OCI-LY7 (cell line): ENCODE measurements around the gene FDXACB1. TPM values are rescaled to one million over a fixed set of nuclear protein-coding genes. Genes with fewer than 3 reads are reported as not detected.

Source experiments
- BruUV-seq: library from RNA; stranded (reverse); fragments of 400-500 nt; replicated peaks from 2 replicates; lab custom pipeline; 2021; lab: Mats Ljungman, UMichigan
- CTCF ChIA-PET: fragments of 300-600 bp; sonication (Branson Sonifier 250); formaldehyde crosslinking; loops from one replicate; lab custom pipeline; 2022; ENCODE audit warnings: antibody characterized with exemption; ENCODE audit not compliant: unreplicated experiment; lab: Charles Lee
- POLR2A ChIA-PET: fragments of 300-600 bp; sonication (Branson Sonifier 250); formaldehyde crosslinking; loops from one replicate; lab custom pipeline; 2022; ENCODE audit warnings: antibody characterized with exemption; lab: Charles Lee
- DNase-seq: peaks from one replicate; pipeline ENCODE4 v3.0.0-alpha.2; 2015; ENCODE audit warnings: low spot score
- H2AFZ ChIP-seq: fragments of 200-600 bp; sonication (generic), shearing (Covaris generic); 2 replicates; pipeline ENCODE4 v1.6.1; 2014; ENCODE audit warnings: mild to moderate bottlenecking, antibody characterized with exemption, low read length, moderate library complexity
- H3K27ac ChIP-seq: fragments of 200-600 bp; sonication (generic); 2 replicates; pipeline ENCODE4 v1.5.1; 2014; ENCODE audit warnings: mixed run types, low read depth, mild to moderate bottlenecking, moderate library complexity, low read length, inconsistent platforms; ENCODE audit not compliant: poor library complexity, severe bottlenecking
- H3K36me3 ChIP-seq: fragments of 200-600 bp; sonication (generic); 2 replicates; pipeline ENCODE4 v1.6.1; 2014; ENCODE audit warnings: mild to moderate bottlenecking, antibody characterized with exemption, low read length, moderate library complexity, mixed read lengths; ENCODE audit not compliant: insufficient read depth
- H3K4me1 ChIP-seq: fragments of 200-600 bp; sonication (generic); 2 replicates; pipeline ENCODE4 v1.5.1; 2014; ENCODE audit warnings: mild to moderate bottlenecking, low read length; ENCODE audit not compliant: insufficient read depth, poor library complexity, severe bottlenecking
- H3K4me2 ChIP-seq: fragments of 200-600 bp; sonication (generic); 2 replicates; pipeline ENCODE4 v1.6.1; 2014; ENCODE audit warnings: mild to moderate bottlenecking, low read length
- H3K4me3 ChIP-seq: fragments of 200-600 bp; sonication (generic); 2 replicates; pipeline ENCODE4 v1.5.1; 2014; ENCODE audit warnings: mild to moderate bottlenecking, low read depth, low read length; ENCODE audit not compliant: poor library complexity, severe bottlenecking
- H3K79me2 ChIP-seq: fragments of 200-600 bp; sonication (generic); 2 replicates; pipeline ENCODE4 v1.6.1; 2016; ENCODE audit warnings: low read depth, mild to moderate bottlenecking, low read length, moderate library complexity, mixed read lengths; ENCODE audit not compliant: insufficient read depth
- H3K9me2 ChIP-seq: fragments of 200-600 bp; sonication (generic); 2 replicates; pipeline ENCODE4 v1.6.1; 2016; ENCODE audit warnings: mild to moderate bottlenecking, low read length, mixed read lengths; ENCODE audit not compliant: insufficient read depth
- H3K9me3 ChIP-seq: fragments of 200-600 bp; sonication (generic); 2 replicates; pipeline ENCODE4 v1.6.1; 2014; ENCODE audit warnings: mild to moderate bottlenecking, mixed run types, low read length, mixed read lengths
- H4K20me1 ChIP-seq: fragments of 200-600 bp; sonication (generic); 2 replicates; pipeline ENCODE4 v1.6.1; 2014; ENCODE audit warnings: mild to moderate bottlenecking, antibody characterized with exemption, low read length, moderate library complexity, mixed read lengths; ENCODE audit not compliant: insufficient read depth
- EZH2phosphoT487 ChIP-seq: fragments of 200-600 bp; sonication (generic); IDR thresholded peaks from 2 replicates; pipeline ENCODE4 v1.6.1; 2018; ENCODE audit warnings: low read depth, borderline replicate concordance, mild to moderate bottlenecking, mixed run types, antibody characterized with exemption, low read length, moderate library complexity, mixed read lengths
- intact Hi-C: fragments of 100-400 bp; cut with micrococcal nuclease; formaldehyde crosslinking; loops from one replicate; pipeline ENCODE4 v1.10.0; 2022; ENCODE audit not compliant: unreplicated experiment
- total RNA-seq, 2 experiments: library from RNA; depleted of rRNA in 1 of 2; stranded (reverse); fragments of >200 nt in 1 of 2; shearing (Covaris generic) in 1 of 2; gene quantifications; 2 replicates each; pipeline ENCODE4 v1.2.3, GENCODE V29; 2014 to 2022
- TF ChIP-seq, protein P1 (sequence below): fragments of 200-600 bp; sonication (generic); conservative IDR thresholded peaks from 2 replicates; pipeline ENCODE4 v1.5.1; 2014; ENCODE audit warnings: mild to moderate bottlenecking, antibody characterized with exemption, low read length, moderate library complexity, mixed read lengths

FDXACB1 gene
- total RNA-seq, 2 experiments from 2014 or later, result 5.8 to 6.2 TPM

DNA sequence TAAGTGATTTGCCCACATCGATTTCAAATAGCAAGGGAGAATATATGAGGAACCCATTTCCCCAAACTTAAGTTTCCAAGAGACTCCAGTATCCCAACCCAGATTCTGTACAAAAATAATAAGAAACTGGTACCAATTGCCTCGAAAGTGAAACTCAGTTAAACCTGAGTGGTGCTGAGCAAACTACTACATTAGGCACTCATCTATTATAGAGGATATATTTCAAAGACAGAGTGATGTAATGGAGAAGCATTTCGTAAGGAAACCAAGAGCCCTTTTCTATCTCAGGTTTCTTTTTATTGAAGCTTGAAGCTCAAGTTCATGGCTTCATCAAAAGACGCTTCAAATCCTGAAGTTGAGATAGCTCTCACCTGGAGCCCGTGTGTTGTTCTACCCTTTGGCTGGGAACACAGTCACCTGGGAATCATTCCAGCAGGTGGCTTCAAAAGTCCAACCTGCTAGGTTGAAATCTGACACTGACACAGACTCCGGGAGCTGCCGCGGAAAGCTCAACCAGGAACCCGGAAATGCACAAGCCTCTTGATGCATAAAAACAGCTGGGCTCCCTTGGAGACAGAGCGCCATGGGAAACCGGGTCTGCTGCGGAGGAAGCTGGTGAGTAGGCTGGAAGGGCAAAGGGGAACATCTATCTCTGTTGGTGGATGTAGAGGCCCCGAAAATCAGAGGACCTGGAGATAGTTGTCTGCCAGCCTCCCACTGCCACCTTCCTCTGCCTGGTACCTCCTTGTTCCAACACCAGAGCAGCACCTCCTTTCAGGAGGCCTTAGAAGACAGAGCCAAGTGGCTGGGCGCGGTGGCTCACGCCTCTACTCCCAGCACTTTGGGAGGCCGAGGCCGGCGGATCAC, 39.7 kb upstream of the FDXACB1 start, which contains the start of gene C11orf52:
Gene C11orf52 (plus strand): TSS at position 524 of the 867 bp plus-strand sequence. CDS start 60 bp downstream, at position 584.
- no peak for DNase-seq
- TF ChIP-seq, protein P1, sequence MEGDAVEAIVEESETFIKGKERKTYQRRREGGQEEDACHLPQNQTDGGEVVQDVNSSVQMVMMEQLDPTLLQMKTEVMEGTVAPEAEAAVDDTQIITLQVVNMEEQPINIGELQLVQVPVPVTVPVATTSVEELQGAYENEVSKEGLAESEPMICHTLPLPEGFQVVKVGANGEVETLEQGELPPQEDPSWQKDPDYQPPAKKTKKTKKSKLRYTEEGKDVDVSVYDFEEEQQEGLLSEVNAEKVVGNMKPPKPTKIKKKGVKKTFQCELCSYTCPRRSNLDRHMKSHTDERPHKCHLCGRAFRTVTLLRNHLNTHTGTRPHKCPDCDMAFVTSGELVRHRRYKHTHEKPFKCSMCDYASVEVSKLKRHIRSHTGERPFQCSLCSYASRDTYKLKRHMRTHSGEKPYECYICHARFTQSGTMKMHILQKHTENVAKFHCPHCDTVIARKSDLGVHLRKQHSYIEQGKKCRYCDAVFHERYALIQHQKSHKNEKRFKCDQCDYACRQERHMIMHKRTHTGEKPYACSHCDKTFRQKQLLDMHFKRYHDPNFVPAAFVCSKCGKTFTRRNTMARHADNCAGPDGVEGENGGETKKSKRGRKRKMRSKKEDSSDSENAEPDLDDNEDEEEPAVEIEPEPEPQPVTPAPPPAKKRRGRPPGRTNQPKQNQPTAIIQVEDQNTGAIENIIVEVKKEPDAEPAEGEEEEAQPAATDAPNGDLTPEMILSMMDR, result no peak
- no peak for TF ChIP-seq EZH2phosphoT487
- BruUV-seq, result no TSS peak
- no peaks in the 10 kb centered on the region for H3K36me3 ChIP-seq
- H4K20me1 ChIP-seq, result no peaks in the 10 kb centered on the region
- no peak within 1 kb of the TSS for H3K27ac ChIP-seq
- no peaks in the 10 kb centered on the region for H3K4me1 ChIP-seq
- CTCF ChIA-PET, result no interaction called here
- H2AFZ ChIP-seq, result no peak within 1 kb of the TSS
- H3K4me3 ChIP-seq, result no peak within 1 kb of the TSS
- H3K9me2 ChIP-seq, result no peaks in the 10 kb centered on the region
- no peaks in the 10 kb centered on the region for H3K79me2 ChIP-seq
- H3K4me2 ChIP-seq, result no peak within 1 kb of the TSS
- intact Hi-C loops, result no loop called here
- H3K9me3 ChIP-seq, result no peaks in the 10 kb centered on the region
- POLR2A ChIA-PET, result interaction anchor here (0.6 to 1.9 kb wide), 4 partner anchors 8 to 238 kb away, joined by 3 to 12 read pairs (median 6); no protein-coding TSS in a partner anchor

DNA sequence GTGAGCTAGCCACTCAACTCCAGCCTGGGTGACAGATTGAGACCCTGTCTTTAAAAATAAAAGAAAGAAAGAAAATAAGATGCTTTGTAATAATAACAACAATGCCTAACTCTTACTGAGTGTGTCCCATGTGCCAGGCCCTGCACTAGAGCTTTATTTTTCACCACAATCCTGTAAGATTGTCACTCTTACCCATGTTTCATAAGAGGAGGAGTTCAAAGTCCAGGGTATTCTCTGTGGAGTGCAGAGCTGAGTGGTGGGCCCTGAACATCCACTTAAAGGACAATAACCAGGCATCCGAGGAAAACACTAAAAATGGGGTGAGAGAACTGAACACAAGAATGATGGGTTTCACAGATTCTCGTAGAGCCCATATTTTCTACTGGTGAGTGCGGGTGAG, 38.8 kb upstream of the FDXACB1 start:
- Histone ChIP-seq H3K4me2 (no peak overlapping the region), H4K20me1 (no peaks in the 10 kb centered on the region), H3K9me2 (no peaks in the 10 kb centered on the region), H2AFZ (no peak overlapping the region), H3K36me3 (no peaks in the 10 kb centered on the region), H3K9me3 (no peaks in the 10 kb centered on the region), H3K4me1 (no peaks in the 10 kb centered on the region), H3K27ac (no peak overlapping the region), H3K4me3 (no peak overlapping the region), H3K79me2 (no peaks in the 10 kb centered on the region)
- ChIA-PET POLR2A (interaction anchor here (0.7 to 1.9 kb wide), 4 partner anchors 9 to 114 kb away, joined by 3 to 12 read pairs (median 6); partner anchors contain the start of gene ALG9), CTCF (no interaction called here)
- no peak for TF ChIP-seq EZH2phosphoT487
- TF ChIP-seq, protein P1, result no peak
- BruUV-seq, result no TSS peak
- intact Hi-C loops, result no loop called here
- DNase-seq, result no peak
